Measurements from ENCODE around the gene NLGN1.

The NLGN1 gene

GRCh38 chr3:173862701-173863100 lies 465.2 kb downstream of the NLGN1 start:
- DNase-seq = no peak

GRCh38 chr3:173863551-173863950 lies 466.0 kb downstream of the NLGN1 start:
- no peak for DNase-seq

- no peak for DNase-seq
Observed at GRCh38 chr3:173865900-173866498, 468.5 kb downstream of the NLGN1 start.

GRCh38 chr3:173869766-173870165 lies 472.2 kb downstream of the NLGN1 start:
- DNase-seq = no peak

- DNase-seq = no peak
Observed at GRCh38 chr3:173870976-173871375, 473.4 kb downstream of the NLGN1 start.

GRCh38 chr3:173875790-173876189 lies 478.2 kb downstream of the NLGN1 start:
- no peak for DNase-seq

- DNase-seq = no peak
Observed at GRCh38 chr3:173876476-173876875, 478.9 kb downstream of the NLGN1 start.

GRCh38 chr3:173887888-173888287 lies 490.3 kb downstream of the NLGN1 start:
- DNase-seq = no peak

GRCh38 chr3:173889596-173889995 lies 492.1 kb downstream of the NLGN1 start:
- DNase-seq = no peak

GRCh38 chr3:173890091-173890490 lies 492.5 kb downstream of the NLGN1 start:
- no peak for DNase-seq

- DNase-seq = no peak
Observed at GRCh38 chr3:173891272-173892100, 493.9 kb downstream of the NLGN1 start.

GRCh38 chr3:173892547-173892946 lies 495.0 kb downstream of the NLGN1 start:
- peak; percentile 28 for DNase-seq

- peak; percentile 58 for DNase-seq
Observed at GRCh38 chr3:173893066-173893465, 495.5 kb downstream of the NLGN1 start.

GRCh38 chr3:173893835-173894234 lies 496.3 kb downstream of the NLGN1 start:
- DNase-seq = no peak

- no peak for DNase-seq
Observed at GRCh38 chr3:173897631-173898030, 500.1 kb downstream of the NLGN1 start.

GRCh38 chr3:173901649-173902048 lies 504.1 kb downstream of the NLGN1 start:
- DNase-seq = no peak

- no peak for DNase-seq
Observed at GRCh38 chr3:173902401-173902800, 504.9 kb downstream of the NLGN1 start.

GRCh38 chr3:173902871-173903270 lies 505.3 kb downstream of the NLGN1 start:
- no peak for DNase-seq

- no peak for DNase-seq
Observed at GRCh38 chr3:173905381-173905780, 507.8 kb downstream of the NLGN1 start.

GRCh38 chr3:173911446-173911845 lies 513.9 kb downstream of the NLGN1 start:
- no peak for DNase-seq

- no peak for DNase-seq
Observed at GRCh38 chr3:173912126-173912525, 514.6 kb downstream of the NLGN1 start.

GRCh38 chr3:173913397-173913796 lies 515.9 kb downstream of the NLGN1 start:
- no peak for DNase-seq

GRCh38 chr3:173913974-173914421 lies 516.5 kb downstream of the NLGN1 start:
- DNase-seq = no peak

- no peak for DNase-seq
Observed at GRCh38 chr3:173916799-173917198, 519.3 kb downstream of the NLGN1 start.

- DNase-seq = peak; percentile 68
Observed at GRCh38 chr3:173920386-173920785, 522.8 kb downstream of the NLGN1 start.
